ENCODE measurements around the gene TMEM116. TPM values are rescaled to one million over a fixed set of nuclear protein-coding genes. Genes with fewer than 3 reads are reported as not detected.

Gene TMEM116
- total and polyA plus RNA-seq, 2 of the 4 experiments (the other 2 are of a cell fraction): 5.5 to 8.4 TPM

GRCh38 chr12:112008918-112009317, 4.0 kb downstream of the TMEM116 start:
- no peak for ATAC-seq (ENCODE audit: low read depth)
- Histone ChIP-seq H4K91ac (ENCODE audit: insufficient read depth, low read depth, low read length) (no peak overlapping the region), H4K20me1 (ENCODE audit: insufficient read depth, low read length) (no peaks in the 10 kb centered on the region), H2BK15ac (ENCODE audit: low read depth, low read length) (no peak overlapping the region), H3K4me1 (ENCODE audit: control insufficient read depth, insufficient read depth, low read length) (peaks cover 5% of the 10 kb centered on the region), H3K18ac (ENCODE audit: low read depth, low read length) (no peak overlapping the region), H3K4ac (ENCODE audit: low read depth, low read length) (no peak overlapping the region), H2AFZ (replicated peaks; ENCODE audit: low read length, poor library complexity) (no peak overlapping the region), H3K9me3 (ENCODE audit: control insufficient read depth, insufficient read depth, low read length) (no peaks in the 10 kb centered on the region), H3K4me2 (ENCODE audit: low read depth, low read length) (no peak overlapping the region), H3K27ac (ENCODE audit: insufficient read depth, low read length) (no peak overlapping the region), H3K4me3 (ENCODE audit: insufficient read depth, low read depth, low read length) (no peak overlapping the region), H4K5ac (ENCODE audit: low read depth, low read length) (no peak overlapping the region), H2BK5ac (ENCODE audit: low read depth, low read length, poor library complexity, severe bottlenecking) (no peak overlapping the region), H3K23ac (ENCODE audit: low read depth, low read length) (no peak overlapping the region), H3K36me3 (ENCODE audit: control insufficient read depth, insufficient read depth, low read length) (no peaks in the 10 kb centered on the region), H2AK5ac (ENCODE audit: low read depth, low read length) (no peak overlapping the region), H3K9ac (ENCODE audit: low read depth, low read length) (no peak overlapping the region), H4K8ac (ENCODE audit: low read depth in 2 of 2, low read length in 2 of 2) (no peak overlapping the region), H3K56ac (ENCODE audit: extremely low read depth, insufficient read depth, low read length) (no peak overlapping the region), H3K79me1 (ENCODE audit: low read depth in 1 of 2, low read length in 2 of 2) (peaks cover 9 to 31% of the 10 kb centered on the region in 2 experiments), H2BK20ac (ENCODE audit: low read depth, low read length) (no peak overlapping the region), H3K14ac (replicated peaks; ENCODE audit: low read depth, low read length) (no peak overlapping the region), H3K27me3 (ENCODE audit: control insufficient read depth, insufficient read depth, low read length) (no peaks in the 10 kb centered on the region), H3K9me1 (ENCODE audit: insufficient read depth, low read length) (peaks cover 6% of the 10 kb centered on the region; the same call in 1 of the 2 replicates), H2BK120ac (ENCODE audit: low read depth, low read length) (no peak overlapping the region), H2AK9ac (replicated peaks; ENCODE audit: low read depth, low read length, poor library complexity) (no peak overlapping the region)
- intact Hi-C loops (cut with micrococcal nuclease) (no loop called here), in situ Hi-C loops (cut with MboI; ENCODE audit: low sequenced_read_pairs) (no loop called here), dilution Hi-C loops (cut with HindIII; ENCODE audit: low sequenced_read_pairs, unreplicated experiment) (no loop called here)
- no peak for TF ChIP-seq NFE2L2 (IDR thresholded peaks at IDR 0.05; ENCODE audit: low read depth, low read length)
- no peak for TF ChIP-seq RFX5 (IDR thresholded peaks at IDR 0.05; ENCODE audit: low read depth, low read length)
- no peak for TF ChIP-seq RCOR1 (IDR thresholded peaks at IDR 0.05; ENCODE audit: insufficient replicate concordance, low read length)
- TF ChIP-seq FOS (IDR thresholded peaks at IDR 0.05; ENCODE audit: low read depth, low read length): no peak
- TF ChIP-seq RAD21 (IDR thresholded peaks at IDR 0.05; ENCODE audit: low read length): no peak
- no peak for DNase-seq
- WGBS, 2 experiments (ENCODE audit: extremely low coverage in 2 of 2, insufficient read length in 1 of 2): no CpG with 5 or more reads among the region's 3 CpGs
- BruUV-seq (replicated peaks): no TSS peak
- ChIA-PET POLR2A (ENCODE audit: unreplicated experiment) (no interaction called here), CTCF (no interaction called here)
